SIG-M5 (cell line): ENCODE results near the gene GRIK5.
"Not testable (repeated sequence)": the region's sequence is repeated elsewhere in the genome, so short reads cannot be mapped to it uniquely, and the experiment has no call there.

Source experiments
- DNase-seq: peaks from one replicate; lab custom pipeline; 2025; lab: John Stamatoyannopoulos, UW

The GRIK5 gene

GRCh38 chr19:42048992-42049391 is 21.0 kb downstream of the GRIK5 start:
- DNase-seq, result no peak

- no peak for DNase-seq
These were observed 24.4 kb downstream of the GRIK5 start for GRCh38 chr19:42045575-42045974.

DNA sequence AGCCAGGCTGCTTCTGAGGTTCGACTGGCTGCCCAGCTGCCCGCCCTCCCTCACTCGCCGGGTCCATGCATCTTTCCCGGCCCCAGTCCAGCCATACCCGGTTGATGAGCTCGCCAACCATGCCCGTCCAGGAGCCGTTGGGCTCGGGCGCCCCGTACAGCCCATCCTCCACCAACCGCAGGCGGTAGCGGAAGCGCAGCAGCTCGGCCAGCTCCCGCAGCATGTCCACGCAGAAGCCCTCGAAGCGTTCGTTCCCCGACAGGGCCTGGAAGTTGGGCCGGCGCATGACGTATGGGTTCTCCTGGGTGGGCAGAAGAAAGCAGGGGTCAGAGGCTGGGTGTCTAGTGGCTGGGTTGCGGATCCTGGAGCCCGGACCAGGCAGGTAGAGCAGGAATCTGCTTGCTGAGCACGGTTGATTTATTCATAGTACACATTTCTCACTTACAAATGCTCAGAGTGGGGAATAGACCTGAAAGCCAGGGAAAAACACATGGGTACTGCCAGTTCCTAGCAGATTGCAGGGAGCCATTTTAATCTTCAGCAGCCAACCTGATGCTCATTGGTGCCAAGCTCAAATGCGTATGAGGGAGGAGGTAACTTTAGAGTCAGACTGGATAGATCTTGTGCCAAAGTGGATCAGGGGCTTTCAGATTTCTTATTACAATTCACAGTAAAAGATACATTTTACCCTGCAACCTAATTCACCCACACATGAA is 27.4 kb downstream of the GRIK5 start:
- DNase-seq, result no peak

GRCh38 chr19:42040491-42040890 is 29.5 kb downstream of the GRIK5 start:
- not testable (repeated sequence) for DNase-seq

DNA sequence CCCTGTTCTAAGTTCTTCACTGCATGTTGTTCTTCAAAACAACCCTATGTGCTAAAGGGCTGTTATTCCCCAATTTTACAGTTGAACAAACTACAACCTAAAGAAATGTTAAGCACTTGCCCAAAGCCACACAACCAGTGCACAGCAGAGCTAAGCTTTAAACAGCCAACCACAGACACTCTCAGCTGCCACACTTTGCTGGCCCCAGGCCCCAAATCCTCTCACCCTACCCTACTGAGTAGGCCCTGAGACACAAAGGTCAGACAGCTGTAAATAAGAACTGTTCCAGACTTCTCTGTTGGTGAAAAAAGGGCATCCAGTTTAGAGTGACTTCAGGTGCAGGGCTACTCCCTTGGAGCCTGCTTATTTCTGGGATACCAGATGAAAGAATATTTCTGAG is 30.0 kb downstream of the GRIK5 start:
- DNase-seq, result no peak

- no peak for DNase-seq
These were observed 31.3 kb downstream of the GRIK5 start for GRCh38 chr19:42038666-42039065.

DNA sequence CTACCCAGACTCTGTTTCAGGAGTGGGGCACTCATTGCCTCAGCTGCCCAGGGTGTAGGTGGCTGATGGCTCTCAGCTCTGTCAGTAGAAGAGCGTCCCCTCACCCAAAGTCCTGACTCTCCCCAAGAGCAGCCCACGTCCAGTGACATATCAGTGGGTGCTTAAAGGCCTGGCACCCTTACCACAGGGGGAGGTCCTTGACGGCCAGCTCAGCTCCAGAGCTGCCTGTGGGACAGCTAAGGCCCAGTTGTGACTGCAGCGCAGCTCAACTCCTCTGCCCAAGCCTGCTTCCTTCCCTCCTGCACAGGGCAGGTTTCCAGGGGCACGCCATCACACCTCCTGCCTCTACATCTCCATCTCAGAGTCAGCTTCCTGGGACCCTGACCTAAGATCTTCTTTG is 32.4 kb downstream of the GRIK5 start:
- no peak for DNase-seq

- DNase-seq, result not testable (repeated sequence)
These were observed 35.2 kb downstream of the GRIK5 start for GRCh38 chr19:42034640-42035391.

DNA sequence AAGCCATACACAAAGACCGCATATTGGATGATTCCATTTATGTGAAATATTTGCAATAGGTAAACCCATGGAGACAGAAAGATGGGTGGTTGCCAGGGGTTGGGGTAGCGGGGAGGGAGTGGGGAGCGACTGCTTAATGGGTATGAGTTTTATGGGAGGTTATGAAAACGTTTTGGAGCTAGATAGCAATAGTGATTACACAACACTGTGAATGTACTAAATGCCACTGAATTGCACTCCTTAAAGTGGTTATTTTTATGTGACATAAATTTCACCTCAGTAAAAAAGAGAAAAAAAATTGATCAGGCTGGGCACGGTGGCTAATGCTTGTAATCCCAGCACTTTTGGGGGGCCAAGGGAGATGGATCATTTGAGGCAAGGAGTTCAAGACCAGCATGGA is 36.6 kb downstream of the GRIK5 start:
- no peak for DNase-seq

DNA sequence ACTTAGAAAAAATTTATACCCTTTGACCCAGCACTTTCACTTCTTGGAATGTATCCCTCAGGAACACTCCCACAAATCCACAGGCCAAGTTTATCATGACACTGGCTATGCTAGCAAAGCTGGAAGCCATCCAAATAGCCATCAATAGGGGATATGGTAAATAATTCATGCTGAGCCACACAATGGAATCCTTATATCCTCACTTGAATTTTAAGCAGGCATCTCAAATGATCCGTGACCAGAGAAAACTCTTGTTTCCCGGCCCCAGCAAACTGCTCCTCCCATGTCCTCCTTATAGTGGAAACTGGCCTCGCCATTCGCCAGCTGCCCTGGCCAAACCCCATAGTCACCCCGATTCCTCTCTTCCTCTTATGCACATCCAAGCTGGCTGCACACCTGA is 37.6 kb downstream of the GRIK5 start:
- DNase-seq, result no peak

GRCh38 chr19:42030645-42031440 is 39.2 kb downstream of the GRIK5 start:
- DNase-seq, result no peak

DNA sequence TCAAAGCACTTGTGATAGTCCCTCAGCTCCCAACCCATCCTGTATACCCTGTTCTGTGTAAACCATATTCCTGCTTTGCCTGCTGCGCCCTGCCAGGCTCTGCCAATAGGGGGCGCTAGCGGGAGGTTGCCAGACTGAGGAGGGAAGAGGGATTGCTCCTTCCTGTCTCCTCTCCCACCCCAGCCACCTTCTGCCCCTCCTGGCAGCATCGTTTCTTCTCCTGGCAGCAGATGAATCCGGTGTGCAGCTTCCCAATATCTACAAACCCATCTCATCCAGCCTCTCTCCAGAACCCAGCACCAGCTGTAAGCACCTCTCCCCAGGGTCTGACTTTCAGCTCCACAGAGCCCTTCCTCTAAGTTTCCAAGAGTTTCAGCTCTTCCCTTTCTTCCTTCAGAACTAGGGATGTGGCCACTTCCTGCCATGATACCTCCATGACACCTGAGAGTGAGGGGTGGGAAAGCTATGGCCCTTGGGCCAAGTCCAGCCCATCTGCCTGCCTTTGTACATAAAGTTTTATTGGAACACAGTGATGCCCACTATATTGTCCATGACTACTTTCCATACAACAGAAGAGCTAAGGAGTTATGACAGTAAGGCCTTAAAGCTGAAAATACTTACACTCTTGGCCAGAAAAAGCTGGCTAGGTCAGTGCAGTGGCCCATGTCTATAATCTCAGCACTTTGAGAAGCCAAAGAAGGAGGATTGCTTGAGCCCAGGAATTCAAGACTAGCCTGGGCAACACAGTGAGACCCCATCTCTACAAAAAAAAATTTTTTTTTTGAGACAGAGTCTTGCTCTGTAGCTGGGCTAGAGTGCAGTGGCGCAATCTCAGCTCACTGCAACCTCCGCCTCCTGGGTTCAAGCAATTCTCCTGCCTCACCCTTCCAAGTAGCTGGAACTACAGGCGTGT is 41.4 kb downstream of the GRIK5 start:
- DNase-seq, result no peak

GRCh38 chr19:42024622-42025111 is 45.3 kb downstream of the GRIK5 start:
- DNase-seq, result no peak

DNA sequence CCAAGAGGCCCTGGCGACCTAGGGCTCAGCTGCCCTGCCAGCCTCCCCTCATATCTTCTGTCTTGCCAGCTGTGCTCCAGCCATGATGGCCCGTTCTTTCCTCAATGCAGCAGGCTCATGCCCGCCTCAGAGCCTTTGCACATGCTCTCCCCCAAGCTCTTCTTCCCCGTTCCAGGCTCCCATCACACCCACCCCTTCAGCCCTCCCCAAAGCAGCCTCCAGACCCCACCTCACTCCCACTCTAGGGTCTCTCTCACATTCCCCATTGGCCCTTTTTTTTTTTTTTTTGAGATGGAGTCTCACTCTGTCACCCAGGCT is 46.1 kb downstream of the GRIK5 start:
- no peak for DNase-seq

DNA sequence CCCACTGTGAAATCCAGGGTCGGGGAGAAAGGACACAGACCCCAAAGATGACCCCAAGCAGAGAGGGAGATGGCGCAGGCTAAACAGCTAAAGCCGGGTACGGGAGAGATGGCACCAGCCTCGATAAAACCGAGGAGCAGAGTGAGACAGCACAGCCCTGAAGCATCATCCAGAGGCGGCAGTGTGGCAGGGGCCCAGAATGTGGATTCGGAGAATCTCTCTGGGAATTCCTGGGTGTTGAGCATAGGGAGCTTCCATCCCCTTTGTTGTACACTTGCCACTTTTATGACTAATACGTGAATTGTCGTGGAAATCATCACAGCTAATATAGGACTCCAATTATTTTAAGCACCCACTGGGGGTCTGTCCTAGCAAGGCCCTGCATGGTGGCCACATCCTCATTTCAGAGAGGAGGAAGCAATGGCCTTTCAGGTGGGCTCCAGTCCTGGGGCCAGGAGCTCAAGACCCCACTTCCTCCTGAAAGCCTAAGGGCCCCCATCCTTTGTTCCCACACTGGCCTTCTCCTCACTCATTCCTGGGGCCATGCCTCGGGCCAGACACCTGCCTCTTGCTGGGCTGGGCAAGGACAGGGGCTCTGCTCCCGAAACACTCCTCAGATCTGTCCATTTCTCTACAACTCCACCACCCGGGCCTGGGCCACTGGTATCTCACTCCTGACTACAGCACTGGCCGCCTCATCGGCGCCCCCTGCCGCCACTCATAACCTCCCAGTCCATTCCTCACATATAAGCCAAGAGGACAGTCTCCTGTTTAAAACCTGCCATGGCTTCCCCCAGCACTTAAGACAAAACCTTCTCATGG is 46.7 kb downstream of the GRIK5 start:
- DNase-seq, result no peak

DNA sequence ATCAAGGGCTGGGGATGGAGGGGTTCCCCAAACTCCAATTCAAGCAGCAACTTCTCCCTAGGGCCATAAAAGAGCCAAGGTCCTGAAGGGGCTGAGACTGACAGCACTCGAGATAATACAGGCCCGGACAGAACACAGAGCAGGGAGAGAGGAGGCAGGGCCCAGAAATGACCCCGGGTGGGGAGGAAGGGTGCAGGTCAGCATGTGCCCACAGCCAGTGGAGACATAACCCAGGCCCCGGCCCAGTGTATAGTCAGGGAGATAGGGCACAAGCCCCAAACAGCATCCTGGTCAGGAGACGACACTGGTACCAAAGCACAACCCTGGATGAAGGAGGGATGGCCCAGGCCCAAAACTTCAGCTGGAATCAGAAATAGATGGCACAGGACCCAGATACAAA is 47.4 kb downstream of the GRIK5 start:
- DNase-seq, result no peak

DNA sequence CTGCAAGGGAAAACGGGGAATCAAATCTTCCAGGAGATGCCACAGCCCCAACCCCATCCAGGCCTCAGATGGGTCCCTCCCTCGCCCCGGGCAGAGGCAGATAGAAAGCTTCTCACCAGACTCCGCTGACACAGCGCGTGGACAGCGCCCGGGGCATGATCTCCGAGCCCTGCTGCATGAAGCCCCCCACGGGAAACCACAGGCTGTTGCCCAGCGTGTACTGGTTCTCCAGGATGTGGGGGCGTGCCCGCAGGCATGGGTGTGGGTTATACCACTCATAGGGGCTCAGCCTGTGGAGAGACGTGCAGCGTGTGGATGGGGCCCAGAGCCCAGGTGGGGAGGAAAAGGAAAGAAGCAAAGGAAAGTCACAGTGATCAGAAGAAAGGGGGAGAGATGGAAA is 48.8 kb downstream of the GRIK5 start:
- no peak for DNase-seq

DNA sequence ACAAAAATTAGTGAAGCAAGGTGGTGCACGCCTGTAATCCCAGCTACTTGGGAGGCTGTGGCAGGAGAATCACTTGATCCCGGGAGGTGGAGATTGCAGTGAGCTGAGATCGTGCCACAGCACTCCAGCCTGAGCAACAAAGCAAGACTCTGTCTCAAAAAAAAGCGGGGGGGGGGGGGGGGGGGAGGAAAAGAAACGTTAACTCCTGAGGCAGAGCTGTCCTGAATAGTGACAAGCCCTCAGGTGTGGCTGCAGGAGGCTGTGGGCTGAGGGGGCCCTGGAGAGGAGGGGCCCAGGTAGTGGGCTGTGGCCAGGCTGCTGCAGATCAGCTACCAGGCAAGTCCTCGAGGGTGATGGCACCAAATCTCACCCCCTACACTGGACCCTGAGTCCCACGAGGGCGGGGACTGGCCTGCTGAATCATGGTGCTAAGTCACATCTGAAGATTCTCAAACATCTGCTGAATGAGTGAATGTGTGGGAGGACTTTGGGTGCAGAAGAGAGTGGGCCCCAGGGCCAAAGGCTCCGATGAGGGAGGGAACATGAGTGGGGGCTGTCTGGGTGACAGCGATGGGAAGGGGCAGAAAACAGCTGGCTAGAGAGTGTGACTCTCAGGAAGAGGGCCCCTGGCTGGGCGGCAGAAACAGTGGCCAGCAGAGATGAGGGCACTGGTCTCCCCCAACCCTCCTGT is 51.4 kb downstream of the GRIK5 start:
- DNase-seq, result no peak

- no peak for DNase-seq
These were observed 53.0 kb downstream of the GRIK5 start for GRCh38 chr19:42017040-42017439.

DNA sequence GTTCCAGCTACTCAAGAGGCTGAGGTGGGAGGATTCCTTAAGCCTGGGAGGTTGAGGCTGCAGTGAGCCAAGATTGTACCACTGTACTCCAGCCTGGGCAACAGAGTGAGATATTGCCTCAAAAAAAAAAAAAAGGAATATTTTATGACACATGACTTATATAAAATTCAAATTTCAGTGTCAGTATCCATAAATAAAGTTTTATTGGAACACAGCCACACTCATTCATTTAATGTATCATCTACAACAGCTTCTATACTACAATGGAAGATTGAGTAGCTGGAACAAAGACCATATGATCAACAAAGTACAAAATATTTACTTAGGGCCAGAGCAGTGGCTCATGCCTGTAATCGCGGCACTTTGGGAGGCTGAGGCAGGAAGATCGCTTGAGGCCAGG is 57.3 kb downstream of the GRIK5 start:
- not testable (repeated sequence) for DNase-seq
